ENCODE results near the gene FBXW10B. TPM values are rescaled to one million over a fixed set of nuclear protein-coding genes. Genes with fewer than 3 reads are reported as not detected.

FBXW10B gene
- total and polyA plus RNA-seq, 2 donors (not counting 1 experiment from before 2014, with no cell fraction given): 0.10 to 0.76 TPM

- intact Hi-C loops (cut with micrococcal nuclease): no loop called here
- 100% methylated on average over 4 of the region's 6 CpGs for WGBS (ENCODE audit: insufficient coverage)
- Histone ChIP-seq H3K4me3 (ENCODE audit: control extremely low read depth in 1 of 5, extremely low read depth in 1 of 5, insufficient read depth in 1 of 5, low read depth in 2 of 5, low read length in 4 of 5) (no peak overlapping the region), H3K9me3 (ENCODE audit: control extremely low read depth in 1 of 3, control insufficient read depth in 2 of 3, insufficient read depth in 1 of 3, low read length in 2 of 3) (no peaks in the 10 kb centered on the region), H3K27me3 (replicated peaks in 1 of 4; ENCODE audit: control extremely low read depth in 1 of 4, control insufficient read depth in 3 of 4, insufficient read depth in 4 of 4, low read length in 3 of 4) (no peaks in the 10 kb centered on the region), H3K9ac (ENCODE audit: low read length) (no peak overlapping the region), H3K27ac (ENCODE audit: low read length in 2 of 2) (no peak overlapping the region), H3K4me2 (replicated peaks; ENCODE audit: low read depth, low read length, poor library complexity, severe bottlenecking) (no peak overlapping the region), H3K79me2 (ENCODE audit: control insufficient read depth, insufficient read depth, low read length) (no peaks in the 10 kb centered on the region), H3K36me3 (replicated peaks in 1 of 2; ENCODE audit: control extremely low read depth in 1 of 2, control insufficient read depth in 1 of 2, extremely low read depth in 1 of 2, insufficient read depth in 2 of 2, low read length in 1 of 2) (no peaks in the 10 kb centered on the region), H4K20me1 (ENCODE audit: control insufficient read depth, insufficient read depth, low read length, poor library complexity, severe bottlenecking) (no peaks in the 10 kb centered on the region), H3K4me1 (ENCODE audit: control insufficient read depth in 2 of 2, insufficient read depth in 2 of 2, low read length in 2 of 2) (no peaks in the 10 kb centered on the region), H2AFZ (ENCODE audit: insufficient read depth, low read depth, low read length, poor library complexity, severe bottlenecking) (no peak overlapping the region)
- TF ChIP-seq EZH2 (IDR thresholded peaks at IDR 0.05; ENCODE audit: borderline replicate concordance, insufficient read depth, low read depth, low read length, poor library complexity, severe bottlenecking) (no peak), CTCF (IDR thresholded peaks at IDR 0.05) (no peak)
- Mint-ChIP-seq H3K4me1 (peaks cover 7% of the 10 kb centered on the region), H3K4me3 (no peak overlapping the region), H3K9me3 (ENCODE audit: insufficient read depth) (no peaks in the 10 kb centered on the region), H3K27ac (no peak overlapping the region), H3K27me3 (no peaks in the 10 kb centered on the region)
- POLR2A ChIA-PET: no interaction called here
- ATAC-seq (ENCODE audit: low read depth): no peak
- DNase-seq: no peak
- CTCF ChIA-PET: no interaction called here
These were observed 39.7 kb upstream of the FBXW10B start for GRCh38 chr17:15659236-15659635.

GRCh38 chr17:15658296-15658695, 38.8 kb upstream of the FBXW10B start:
- no peak overlapping the region for H3K4me3 Mint-ChIP-seq
- ATAC-seq (ENCODE audit: low read depth) (no peak), DNase-seq (no peak)
- Histone ChIP-seq H3K4me3 (ENCODE audit: control extremely low read depth in 1 of 5, extremely low read depth in 1 of 5, insufficient read depth in 1 of 5, low read depth in 2 of 5, low read length in 4 of 5) (no peak overlapping the region), H3K4me2 (replicated peaks; ENCODE audit: low read depth, low read length, poor library complexity, severe bottlenecking) (no peak overlapping the region), H3K79me2 (ENCODE audit: control insufficient read depth, insufficient read depth, low read length) (no peaks in the 10 kb centered on the region), H2AFZ (ENCODE audit: insufficient read depth, low read depth, low read length, poor library complexity, severe bottlenecking) (no peak overlapping the region), H4K20me1 (ENCODE audit: control insufficient read depth, insufficient read depth, low read length, poor library complexity, severe bottlenecking) (no peaks in the 10 kb centered on the region), H3K4me1 (ENCODE audit: control insufficient read depth in 2 of 2, insufficient read depth in 2 of 2, low read length in 2 of 2) (no peaks in the 10 kb centered on the region), H3K27ac (ENCODE audit: low read length in 2 of 2) (no peak overlapping the region), H3K9ac (ENCODE audit: low read length) (no peak overlapping the region), H3K9me3 (ENCODE audit: control extremely low read depth in 1 of 3, control insufficient read depth in 2 of 3, insufficient read depth in 1 of 3, low read length in 2 of 3) (no peaks in the 10 kb centered on the region), H3K36me3 (replicated peaks in 1 of 2; ENCODE audit: control extremely low read depth in 1 of 2, control insufficient read depth in 1 of 2, extremely low read depth in 1 of 2, insufficient read depth in 2 of 2, low read length in 1 of 2) (no peaks in the 10 kb centered on the region), H3K27me3 (replicated peaks in 1 of 4; ENCODE audit: control extremely low read depth in 1 of 4, control insufficient read depth in 3 of 4, insufficient read depth in 4 of 4, low read length in 3 of 4) (no peaks in the 10 kb centered on the region)
- intact Hi-C loops (cut with micrococcal nuclease): no loop called here
- no peaks in the 10 kb centered on the region for H3K27me3 Mint-ChIP-seq
- no peak overlapping the region for H3K27ac Mint-ChIP-seq
- H3K4me1 Mint-ChIP-seq: peaks cover 7% of the 10 kb centered on the region
- POLR2A ChIA-PET: no interaction called here
- CTCF ChIA-PET: no interaction called here
- no peaks in the 10 kb centered on the region for H3K9me3 Mint-ChIP-seq (ENCODE audit: insufficient read depth)
- WGBS (ENCODE audit: insufficient coverage): 100% methylated on average over 1 of the region's 3 CpGs
- TF ChIP-seq CTCF (IDR thresholded peaks at IDR 0.05): no peak
- TF ChIP-seq EZH2 (IDR thresholded peaks at IDR 0.05; ENCODE audit: borderline replicate concordance, insufficient read depth, low read depth, low read length, poor library complexity, severe bottlenecking): no peak
